ENCODE data around the gene NCSTN. TPM values are rescaled to one million over a fixed set of nuclear protein-coding genes. Genes with fewer than 3 reads are reported as not detected.

Gene NCSTN
- total RNA-seq, 1 donor: 165 TPM

GRCh38 chr1:160340146-160340545 is 3.0 kb upstream of the NCSTN start:
- Histone ChIP-seq H3K4me3 (ENCODE audit: insufficient read depth, low read length) (peak overlapping the region; percentile 11), H3K27ac (ENCODE audit: low read depth, low read length) (peak overlapping the region; percentile 13), H3K4me1 (ENCODE audit: insufficient read depth, low read length) (peaks cover 32% of the 10 kb centered on the region), H2AFZ (ENCODE audit: low read length) (no peak overlapping the region), H3K36me3 (ENCODE audit: insufficient read depth, low read length) (peaks cover 54% of the 10 kb centered on the region), H3K79me2 (ENCODE audit: insufficient read depth, low read length) (peaks cover 90% of the 10 kb centered on the region), H3K4me2 (ENCODE audit: insufficient read depth, low read length) (peak overlapping the region; percentile 88), H3K9me3 (ENCODE audit: low read depth, low read length) (no peaks in the 10 kb centered on the region), H3K27me3 (ENCODE audit: insufficient read depth, low read length) (no peaks in the 10 kb centered on the region), H4K20me1 (ENCODE audit: insufficient read depth, low read length) (peaks cover 52% of the 10 kb centered on the region)
- no peak for TF ChIP-seq CTCF (IDR thresholded peaks at IDR 0.05; ENCODE audit: extremely low read depth, low read depth, low read length)
- DNase-seq (ENCODE audit: insufficient read length, low spot score, missing footprints): no peak

- H2AFZ ChIP-seq (ENCODE audit: low read length): no peak overlapping the region
- H3K4me1 ChIP-seq (ENCODE audit: insufficient read depth, low read length): peaks cover 32% of the 10 kb centered on the region
- H3K4me3 ChIP-seq (ENCODE audit: insufficient read depth, low read length): peak overlapping the region; percentile 85
- H3K79me2 ChIP-seq (ENCODE audit: insufficient read depth, low read length): peaks cover 94% of the 10 kb centered on the region
- H3K36me3 ChIP-seq (ENCODE audit: insufficient read depth, low read length): peaks cover 49% of the 10 kb centered on the region
- no peaks in the 10 kb centered on the region for H3K27me3 ChIP-seq (ENCODE audit: insufficient read depth, low read length)
- peak overlapping the region; percentile 13 for H3K27ac ChIP-seq (ENCODE audit: low read depth, low read length)
- DNase-seq (ENCODE audit: insufficient read length, low spot score, missing footprints): no peak
- peak overlapping the region; percentile 88 for H3K4me2 ChIP-seq (ENCODE audit: insufficient read depth, low read length)
- no peaks in the 10 kb centered on the region for H3K9me3 ChIP-seq (ENCODE audit: low read depth, low read length)
- no peak for TF ChIP-seq CTCF (IDR thresholded peaks at IDR 0.05; ENCODE audit: extremely low read depth, low read depth, low read length)
- H4K20me1 ChIP-seq (ENCODE audit: insufficient read depth, low read length): peaks cover 52% of the 10 kb centered on the region
Measured at GRCh38 chr1:160340866-160341265, 2.3 kb upstream of the NCSTN start.

GRCh38 chr1:160342526-160342925 is 657 bp upstream of the NCSTN start:
- H3K36me3 ChIP-seq (ENCODE audit: insufficient read depth, low read length): peaks cover 41% of the 10 kb centered on the region
- no peaks in the 10 kb centered on the region for H3K27me3 ChIP-seq (ENCODE audit: insufficient read depth, low read length)
- DNase-seq (ENCODE audit: insufficient read length, low spot score, missing footprints): no peak
- peaks cover 45% of the 10 kb centered on the region for H4K20me1 ChIP-seq (ENCODE audit: insufficient read depth, low read length)
- peak overlapping the region; percentile 88 for H3K4me2 ChIP-seq (ENCODE audit: insufficient read depth, low read length)
- H3K79me2 ChIP-seq (ENCODE audit: insufficient read depth, low read length): peaks cover 92% of the 10 kb centered on the region
- H3K4me1 ChIP-seq (ENCODE audit: insufficient read depth, low read length): peaks cover 32% of the 10 kb centered on the region
- H3K27ac ChIP-seq (ENCODE audit: low read depth, low read length): peak overlapping the region; percentile 99
- no peak for TF ChIP-seq CTCF (IDR thresholded peaks at IDR 0.05; ENCODE audit: extremely low read depth, low read depth, low read length)
- no peaks in the 10 kb centered on the region for H3K9me3 ChIP-seq (ENCODE audit: low read depth, low read length)
- peak overlapping the region; percentile 85 for H3K4me3 ChIP-seq (ENCODE audit: insufficient read depth, low read length)
- peak overlapping the region; percentile 80 for H2AFZ ChIP-seq (ENCODE audit: low read length)

GRCh38 chr1:160344241-160344640 is 1.1 kb downstream of the NCSTN start:
- Histone ChIP-seq H3K36me3 (ENCODE audit: insufficient read depth, low read length) (peaks cover 34% of the 10 kb centered on the region), H2AFZ (ENCODE audit: low read length) (no peak overlapping the region)

More at GRCh38 chr1:160344241-160344640, 1.1 kb downstream of the NCSTN start:
- H3K27ac ChIP-seq (ENCODE audit: low read depth, low read length): peak overlapping the region; percentile 99
- peaks cover 30% of the 10 kb centered on the region for H3K4me1 ChIP-seq (ENCODE audit: insufficient read depth, low read length)
- H3K79me2 ChIP-seq (ENCODE audit: insufficient read depth, low read length): peaks cover 80% of the 10 kb centered on the region
- no peaks in the 10 kb centered on the region for H3K27me3 ChIP-seq (ENCODE audit: insufficient read depth, low read length)
- peak overlapping the region; percentile 85 for H3K4me3 ChIP-seq (ENCODE audit: insufficient read depth, low read length)
- peaks cover 32% of the 10 kb centered on the region for H4K20me1 ChIP-seq (ENCODE audit: insufficient read depth, low read length)
- no peaks in the 10 kb centered on the region for H3K9me3 ChIP-seq (ENCODE audit: low read depth, low read length)
- peak overlapping the region; percentile 87 for H3K4me2 ChIP-seq (ENCODE audit: insufficient read depth, low read length)
- DNase-seq (ENCODE audit: insufficient read length, low spot score, missing footprints): no peak
- no peak for TF ChIP-seq CTCF (IDR thresholded peaks at IDR 0.05; ENCODE audit: extremely low read depth, low read depth, low read length)
